Skeletal muscle cell (primary cell): ENCODE data around the gene PSTPIP1.

Source experiments
- DNase-seq: peaks from one replicate; pipeline ENCODE4 v3.0.0-alpha.2; 2010; ENCODE audit warnings: low read depth
- H3K4me3 ChIP-seq: 2 replicates; pipeline ENCODE4 v1.5.1; 2011; ENCODE audit warnings: low read depth, mild to moderate bottlenecking, control low read depth, low read length, moderate library complexity

PSTPIP1 gene

DNA sequence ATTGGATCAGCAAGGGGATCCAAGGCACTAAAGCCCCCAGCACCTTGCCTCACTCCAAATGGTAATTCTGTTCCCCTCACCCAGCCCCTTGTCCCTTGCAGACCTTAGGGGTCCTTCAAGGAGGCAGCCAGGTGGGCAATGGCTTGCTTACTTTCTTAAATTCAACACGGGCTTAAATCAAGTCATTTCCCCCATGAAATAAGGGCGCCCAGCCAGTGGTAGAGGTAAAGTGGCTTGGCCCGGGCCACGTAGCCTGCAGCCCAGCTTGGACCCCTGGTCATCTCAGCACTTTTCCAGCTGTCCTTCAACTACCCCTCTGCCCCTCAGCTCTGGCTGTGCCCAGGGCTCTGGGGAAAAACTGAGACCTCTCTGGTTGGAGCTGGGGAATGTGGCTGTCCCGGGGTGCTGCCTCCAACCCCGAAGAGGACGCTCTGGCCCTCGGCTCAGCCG is 1.2 kb downstream of the PSTPIP1 start:
- no peak for DNase-seq
- H3K4me3 ChIP-seq: no peak overlapping the region

DNA sequence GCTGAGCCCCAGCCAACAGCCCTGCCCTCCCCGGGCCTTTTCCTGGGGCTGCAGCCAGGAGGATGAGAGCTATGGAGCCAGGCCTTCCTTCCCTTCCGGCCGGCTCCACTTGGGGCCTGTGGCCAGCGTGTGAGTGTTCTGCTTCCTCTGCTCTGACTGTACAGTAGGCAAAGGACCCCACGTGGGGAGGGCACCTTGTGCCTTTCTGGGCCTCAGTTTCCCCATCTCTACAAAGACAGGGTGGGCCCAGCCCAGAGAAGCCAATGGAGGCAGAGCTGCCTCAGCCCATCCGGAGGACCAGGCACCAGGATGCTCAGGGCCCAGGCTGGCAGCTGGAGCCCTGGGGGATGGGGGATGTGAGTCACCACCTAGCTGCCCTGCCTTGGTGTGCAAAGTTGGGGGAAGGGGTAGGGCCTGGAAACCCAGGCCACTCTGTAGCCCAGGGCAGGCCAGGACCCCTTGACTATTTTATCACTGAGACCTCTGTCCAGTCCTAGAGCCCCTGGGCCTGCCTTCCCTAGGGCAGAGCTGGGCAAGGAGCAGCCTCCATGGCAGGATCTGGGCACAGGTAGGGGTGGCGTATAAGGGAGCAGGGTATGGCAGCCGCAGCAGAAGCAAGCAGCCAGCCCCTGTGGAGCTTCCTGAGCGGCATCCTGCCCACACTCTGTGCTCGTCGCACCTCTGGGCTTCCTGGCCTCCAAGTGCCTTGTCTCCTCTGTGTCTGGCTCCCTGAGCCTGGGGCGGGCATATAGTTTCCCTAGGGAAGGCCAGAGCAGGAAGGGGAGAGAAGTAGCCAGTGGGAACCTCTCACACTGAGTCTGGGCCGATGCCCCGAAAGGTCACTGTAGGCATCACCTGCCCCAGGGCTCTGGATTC is 1.8 kb downstream of the PSTPIP1 start:
- no peak for DNase-seq

DNA sequence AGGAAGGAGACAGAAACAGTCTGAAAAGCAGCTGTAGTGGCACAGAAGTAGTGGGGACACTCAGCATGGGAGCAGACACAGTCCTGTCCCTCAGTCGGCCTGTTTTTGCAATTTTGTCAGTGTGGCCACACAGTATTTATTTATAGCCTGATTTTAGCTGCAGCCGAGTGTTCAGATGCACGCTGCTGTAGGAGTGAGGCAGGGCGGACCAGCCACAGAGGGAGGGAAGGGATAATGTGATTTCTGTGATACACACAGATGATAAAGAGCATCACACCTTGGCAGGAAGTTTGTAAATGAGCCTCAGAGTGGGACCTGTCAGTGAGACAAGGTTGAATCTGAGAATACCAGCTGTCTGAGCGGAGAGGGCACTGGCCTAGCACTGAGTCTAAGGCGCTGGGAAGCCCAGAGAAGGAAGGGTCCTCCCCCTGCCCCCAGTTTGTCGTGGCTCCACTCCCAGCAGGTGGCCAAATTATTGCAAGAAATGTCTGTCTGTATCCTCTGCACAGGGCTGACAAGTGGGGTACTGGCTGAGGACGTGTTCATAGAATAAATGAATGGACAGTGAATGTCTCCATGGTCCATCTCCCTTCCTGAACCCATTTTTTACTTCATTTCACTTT is 3.8 kb downstream of the PSTPIP1 start:
- no peak for DNase-seq
- no peak overlapping the region for H3K4me3 ChIP-seq

More for the DNA sequence above, 1.8 kb downstream of the PSTPIP1 start:
- H3K4me3 ChIP-seq: no peak overlapping the region

DNA sequence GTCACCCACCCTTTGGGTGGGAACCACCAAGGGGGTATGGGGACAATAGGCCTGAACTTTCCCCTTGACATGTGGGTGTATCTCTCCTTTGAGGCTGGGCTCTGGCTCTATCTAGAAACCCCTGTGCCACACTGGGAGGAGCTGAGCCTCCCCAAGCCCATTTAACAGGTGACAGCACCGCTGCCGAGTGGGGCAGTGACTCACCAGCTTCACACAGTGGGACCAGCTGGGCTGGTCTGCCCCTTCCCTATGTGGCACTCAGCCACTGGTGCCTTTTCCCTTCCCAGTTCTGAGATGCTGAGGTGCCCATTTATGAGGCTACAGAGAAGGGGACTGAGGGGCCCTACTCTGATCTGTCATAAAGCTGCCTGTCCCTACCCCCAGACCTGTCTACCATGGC is 5.1 kb downstream of the PSTPIP1 start:
- DNase-seq: no peak
- no peak overlapping the region for H3K4me3 ChIP-seq

DNA sequence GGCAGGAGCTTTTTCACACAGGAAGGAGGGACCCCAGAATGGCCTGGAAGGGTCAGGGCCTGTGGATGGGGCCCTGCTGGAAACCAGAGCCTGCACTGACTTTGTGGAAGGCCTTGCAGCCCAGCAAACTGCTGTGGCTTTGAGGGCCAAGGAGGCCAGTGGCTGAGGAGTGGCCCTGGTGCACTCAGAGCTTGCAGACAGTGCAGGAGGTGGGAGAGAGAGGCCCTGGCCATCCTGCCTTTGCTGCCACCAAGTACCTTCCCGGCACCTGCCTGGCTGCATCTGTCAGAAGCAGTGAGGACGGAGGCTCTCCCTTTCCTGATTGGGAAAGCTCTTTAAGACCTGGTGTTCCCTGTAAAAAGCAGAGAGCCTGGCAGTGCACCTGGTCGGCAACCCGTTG is 6.4 kb downstream of the PSTPIP1 start:
- DNase-seq: no peak
- H3K4me3 ChIP-seq: no peak overlapping the region

DNA sequence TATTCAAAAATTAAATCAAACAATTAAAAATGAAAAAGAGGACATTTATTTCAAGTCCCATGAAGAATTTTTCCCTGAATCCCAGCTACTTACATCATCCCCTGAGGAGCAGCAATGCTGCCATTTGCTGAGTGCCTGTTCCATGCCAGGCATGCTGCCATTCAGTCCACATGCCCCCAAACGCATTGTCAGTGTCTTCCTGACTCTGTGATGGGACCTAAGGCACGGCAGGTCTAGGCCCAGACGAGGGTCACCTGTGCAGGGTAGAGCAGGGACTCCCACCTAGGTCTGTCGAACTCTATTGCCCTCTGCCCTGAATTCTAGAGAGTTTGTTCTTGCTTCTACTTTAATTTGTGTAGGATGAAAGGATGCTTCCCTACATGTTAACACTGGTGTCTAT is 7.0 kb downstream of the PSTPIP1 start:
- H3K4me3 ChIP-seq: no peak overlapping the region

DNA sequence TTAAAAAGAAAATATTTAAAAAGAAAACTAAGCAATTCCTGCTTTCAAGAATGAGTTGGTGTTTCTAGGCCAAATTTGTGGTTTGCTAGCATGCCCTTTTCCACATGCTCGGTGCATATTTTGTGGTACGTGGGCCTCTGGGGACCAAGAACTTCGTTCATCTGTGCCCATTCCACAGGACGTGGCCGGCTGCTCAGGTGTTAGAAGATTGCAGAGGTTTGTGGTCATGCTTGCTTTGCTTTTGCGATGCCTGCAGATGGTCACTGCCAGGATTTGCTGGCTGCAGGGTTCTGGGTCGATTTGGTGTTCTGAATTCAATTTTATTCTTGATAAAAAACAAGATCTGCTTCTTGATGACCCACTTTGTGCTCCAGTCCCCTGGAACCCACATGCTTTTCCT is 7.5 kb downstream of the PSTPIP1 start:
- no peak overlapping the region for H3K4me3 ChIP-seq
- DNase-seq: no peak

More for the DNA sequence above, 7.0 kb downstream of the PSTPIP1 start:
- no peak for DNase-seq

DNA sequence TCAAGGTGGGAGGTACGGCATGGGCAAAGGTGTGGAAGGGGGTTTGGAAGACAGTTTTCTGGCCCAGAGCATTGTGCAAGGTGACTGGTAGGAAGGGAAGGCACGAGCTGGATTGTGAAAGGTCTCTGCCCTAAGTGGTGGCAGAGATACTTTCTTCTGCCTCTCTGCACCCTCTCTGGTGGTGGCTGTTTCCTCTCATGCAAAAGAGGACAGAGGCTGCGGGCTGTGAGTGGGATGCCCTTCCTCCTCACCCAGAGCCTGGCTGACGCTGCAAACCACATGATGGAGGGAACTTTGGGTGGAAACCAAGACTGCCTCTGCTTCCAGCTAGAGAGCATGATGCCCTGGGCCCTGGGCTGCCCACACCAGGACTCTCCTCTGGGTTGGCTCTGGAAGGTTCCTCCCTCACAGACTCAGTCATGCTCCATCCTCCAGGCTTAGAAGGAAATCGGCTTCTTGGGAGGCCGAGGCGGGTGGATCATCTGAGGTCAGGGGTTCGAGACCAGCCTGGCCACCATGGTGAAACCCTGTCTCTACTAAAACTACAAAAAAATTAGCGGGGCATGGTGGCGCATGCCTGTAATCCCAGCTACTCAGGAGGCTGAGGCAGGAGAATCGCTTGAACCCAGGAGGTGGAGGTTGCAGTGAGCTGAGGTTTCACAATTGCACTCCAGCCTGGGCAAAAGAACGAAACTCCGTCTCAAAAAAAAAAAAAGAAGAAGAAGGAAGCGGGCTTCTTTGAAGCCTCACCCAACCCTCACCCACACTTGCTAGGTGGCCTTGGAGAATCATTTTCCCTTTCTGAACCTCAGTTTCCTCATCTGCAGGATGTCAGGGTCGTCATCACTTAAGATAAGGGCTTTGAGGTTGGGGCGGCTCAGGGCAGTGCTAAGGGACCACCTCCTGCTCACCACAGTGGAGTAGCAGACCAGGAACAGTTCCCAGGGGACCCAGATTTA is 8.3 kb downstream of the PSTPIP1 start:
- DNase-seq: no peak
- H3K4me3 ChIP-seq: no peak overlapping the region

DNA sequence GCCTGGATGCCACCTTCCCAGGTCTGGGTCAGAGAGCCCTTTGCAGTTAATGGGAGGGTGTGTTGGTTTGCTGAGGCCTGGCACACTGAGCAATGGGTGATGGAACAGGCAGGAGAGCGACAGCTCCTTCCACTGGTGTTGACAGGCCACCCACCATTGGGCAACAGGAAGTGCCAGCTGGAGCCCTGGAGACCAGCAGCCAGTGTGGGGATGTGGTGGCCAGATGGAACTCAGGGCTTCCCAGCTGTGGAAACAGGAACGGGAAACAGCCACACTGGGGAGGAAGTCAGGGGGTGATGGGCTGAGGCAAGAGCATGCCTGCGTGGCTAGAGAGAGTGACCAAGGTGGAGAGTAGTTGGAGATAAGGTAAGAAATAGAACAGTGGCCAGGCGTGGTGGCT is 9.3 kb downstream of the PSTPIP1 start:
- H3K4me3 ChIP-seq: no peak overlapping the region
- no peak for DNase-seq

DNA sequence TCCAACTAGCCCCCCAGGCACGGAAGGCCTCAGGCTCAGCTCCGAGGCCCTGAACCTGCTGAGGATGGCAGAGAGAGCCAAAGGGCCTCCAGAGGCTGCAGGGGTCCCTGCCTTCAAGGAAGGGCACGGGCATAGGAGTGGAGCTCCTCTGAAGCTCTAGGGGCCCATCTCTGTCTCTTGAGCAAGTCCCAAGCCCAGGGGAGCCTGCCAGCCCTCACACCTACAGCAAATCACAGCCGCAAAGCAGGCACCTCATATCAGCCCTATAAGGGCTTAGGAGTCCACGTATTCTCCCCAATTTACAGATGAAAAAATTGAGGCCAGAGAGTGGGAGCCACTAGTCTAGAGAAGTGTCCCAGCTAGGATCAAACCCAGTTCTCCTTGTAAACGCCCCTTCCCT is 14.2 kb downstream of the PSTPIP1 start:
- H3K4me3 ChIP-seq: no peak overlapping the region
- no peak for DNase-seq

DNA sequence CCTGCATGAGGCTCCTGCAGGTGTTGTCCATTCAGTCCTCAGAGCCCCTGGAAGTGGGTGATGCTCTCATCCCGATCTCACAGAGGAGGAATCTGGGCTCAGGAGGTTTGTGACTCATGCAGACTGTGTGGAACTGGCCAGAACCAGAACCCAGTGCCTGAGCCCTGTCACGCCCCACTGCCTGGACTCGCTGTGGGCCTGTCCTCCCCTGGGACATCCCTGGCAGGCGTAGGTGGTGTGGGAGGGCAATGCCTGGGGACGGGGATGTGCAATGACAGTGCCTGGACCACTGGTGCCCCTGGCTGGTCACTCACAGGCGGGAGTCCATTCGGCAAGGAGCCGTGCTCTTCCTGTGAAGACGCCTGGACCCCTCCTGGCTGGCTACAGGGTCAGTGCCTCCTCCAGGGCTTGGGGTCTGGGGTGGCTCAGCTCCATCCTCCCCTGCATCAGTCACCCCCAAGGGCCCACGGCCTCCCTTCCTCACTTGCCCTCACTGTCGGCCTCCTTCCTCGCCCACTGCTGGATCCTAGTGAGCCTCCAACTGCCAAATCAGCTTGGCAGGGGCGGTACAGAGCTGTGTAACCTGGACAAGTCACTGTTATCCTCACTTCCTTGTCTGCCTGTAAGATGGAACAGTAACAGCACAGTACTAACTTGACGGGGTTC is 14.9 kb downstream of the PSTPIP1 start:
- no peak overlapping the region for H3K4me3 ChIP-seq

DNA sequence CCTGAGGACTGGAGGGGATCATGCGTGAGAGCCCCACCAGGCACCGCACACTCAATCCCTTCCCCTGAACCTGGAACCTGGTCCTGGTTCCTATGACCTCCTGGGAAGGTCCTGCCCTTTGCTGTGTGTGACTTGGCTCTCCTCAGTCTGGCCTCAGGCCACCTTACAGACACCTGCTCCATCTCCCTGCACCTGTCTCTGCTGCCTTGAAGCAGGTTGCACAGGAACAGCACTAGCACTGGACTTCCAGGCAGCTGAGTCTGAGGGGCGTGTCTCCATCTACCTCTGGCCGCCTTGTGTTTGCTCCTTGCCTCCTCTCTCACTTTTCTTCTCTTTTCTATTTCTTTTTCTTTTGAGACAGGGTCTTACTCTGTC is 15.4 kb downstream of the PSTPIP1 start:
- no peak overlapping the region for H3K4me3 ChIP-seq

More for the DNA sequence above, 14.9 kb downstream of the PSTPIP1 start:
- no peak for DNase-seq

DNA sequence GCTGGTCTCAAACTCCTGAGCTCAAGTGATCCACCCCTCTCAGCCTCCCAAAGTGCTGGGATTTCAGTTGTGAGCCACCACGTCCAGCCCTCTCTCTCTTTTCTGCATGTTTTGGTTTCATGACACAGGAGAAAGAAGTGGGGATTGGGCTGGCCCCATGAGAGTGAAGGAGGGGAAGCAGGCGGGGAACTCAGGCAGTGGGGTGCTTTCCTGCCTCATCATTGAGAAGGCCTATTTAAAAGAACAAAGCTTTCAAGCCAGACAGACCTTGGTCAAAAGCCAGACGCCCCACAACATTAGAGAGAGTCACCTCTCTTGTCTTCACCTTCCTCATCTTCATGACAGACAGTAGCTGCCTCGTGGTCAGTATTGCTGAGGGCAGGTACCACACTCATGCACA is 15.9 kb downstream of the PSTPIP1 start:
- no peak for DNase-seq
- H3K4me3 ChIP-seq: no peak overlapping the region

More for the DNA sequence above, 15.4 kb downstream of the PSTPIP1 start:
- no peak for DNase-seq

DNA sequence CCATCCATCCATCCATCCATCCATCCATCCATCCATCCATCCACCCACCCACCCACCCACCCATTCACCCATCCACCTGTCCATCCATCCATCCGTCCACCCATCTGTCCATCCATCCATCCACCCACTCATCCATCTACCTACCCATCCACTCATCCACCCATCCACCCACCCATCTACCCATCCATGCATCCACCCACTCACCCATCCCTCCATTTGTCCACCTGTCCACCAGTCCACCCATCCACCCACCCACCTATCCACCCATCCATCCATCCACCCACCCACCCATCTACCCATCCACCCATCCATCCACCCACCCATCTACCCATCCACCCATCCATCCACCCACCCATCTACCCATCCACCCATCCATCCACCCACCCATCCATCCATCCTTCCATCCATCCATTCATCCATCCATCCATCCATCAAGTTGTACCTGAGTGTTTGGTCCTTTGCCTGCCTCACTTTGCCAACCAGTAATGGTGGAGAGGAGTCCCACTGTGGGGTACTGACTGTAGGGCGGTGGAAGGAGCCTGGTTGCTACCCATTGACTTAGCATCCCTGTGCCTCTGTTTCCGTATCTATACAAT is 17.3 kb downstream of the PSTPIP1 start:
- no peak for DNase-seq
- no peak overlapping the region for H3K4me3 ChIP-seq

DNA sequence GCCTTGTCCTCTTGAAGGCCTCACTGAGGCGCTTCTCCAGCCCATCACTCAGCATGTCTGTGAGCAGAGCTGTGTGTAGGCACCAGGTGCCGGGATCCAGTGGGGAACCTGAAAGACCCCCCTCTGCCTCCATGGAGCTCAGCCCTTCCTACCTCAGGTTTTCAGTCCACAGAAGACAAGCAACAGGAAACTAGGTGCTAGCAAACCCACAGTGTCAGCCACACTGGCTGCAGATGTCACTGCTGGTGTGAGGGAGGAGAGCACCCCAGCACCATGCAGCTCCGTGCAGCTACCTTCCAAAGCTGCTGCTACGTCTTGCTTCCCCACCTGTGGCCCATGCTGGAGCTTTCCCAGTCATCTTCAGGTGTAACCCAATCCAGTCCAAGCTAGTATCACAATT is 17.9 kb downstream of the PSTPIP1 start:
- DNase-seq: no peak
- no peak overlapping the region for H3K4me3 ChIP-seq

DNA sequence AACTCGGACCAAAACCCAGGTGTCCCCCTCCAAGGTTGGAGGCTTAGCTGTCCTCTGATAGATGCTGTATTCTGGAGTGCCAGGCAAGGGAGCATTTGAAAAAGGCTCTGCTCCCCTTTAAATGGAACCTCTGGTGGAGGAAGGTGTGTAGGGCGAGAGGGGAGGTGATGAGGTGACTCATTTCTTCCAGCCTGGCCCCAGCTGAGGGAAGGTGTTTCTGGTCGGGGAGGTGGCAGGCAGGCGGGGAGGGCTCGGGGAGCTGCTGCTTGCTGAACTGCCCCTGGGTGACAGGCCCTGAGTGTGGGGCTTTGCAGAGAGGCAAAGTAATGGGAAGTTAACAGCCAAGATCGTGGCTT is 18.8 kb downstream of the PSTPIP1 start:
- H3K4me3 ChIP-seq: no peak overlapping the region
- DNase-seq: no peak

DNA sequence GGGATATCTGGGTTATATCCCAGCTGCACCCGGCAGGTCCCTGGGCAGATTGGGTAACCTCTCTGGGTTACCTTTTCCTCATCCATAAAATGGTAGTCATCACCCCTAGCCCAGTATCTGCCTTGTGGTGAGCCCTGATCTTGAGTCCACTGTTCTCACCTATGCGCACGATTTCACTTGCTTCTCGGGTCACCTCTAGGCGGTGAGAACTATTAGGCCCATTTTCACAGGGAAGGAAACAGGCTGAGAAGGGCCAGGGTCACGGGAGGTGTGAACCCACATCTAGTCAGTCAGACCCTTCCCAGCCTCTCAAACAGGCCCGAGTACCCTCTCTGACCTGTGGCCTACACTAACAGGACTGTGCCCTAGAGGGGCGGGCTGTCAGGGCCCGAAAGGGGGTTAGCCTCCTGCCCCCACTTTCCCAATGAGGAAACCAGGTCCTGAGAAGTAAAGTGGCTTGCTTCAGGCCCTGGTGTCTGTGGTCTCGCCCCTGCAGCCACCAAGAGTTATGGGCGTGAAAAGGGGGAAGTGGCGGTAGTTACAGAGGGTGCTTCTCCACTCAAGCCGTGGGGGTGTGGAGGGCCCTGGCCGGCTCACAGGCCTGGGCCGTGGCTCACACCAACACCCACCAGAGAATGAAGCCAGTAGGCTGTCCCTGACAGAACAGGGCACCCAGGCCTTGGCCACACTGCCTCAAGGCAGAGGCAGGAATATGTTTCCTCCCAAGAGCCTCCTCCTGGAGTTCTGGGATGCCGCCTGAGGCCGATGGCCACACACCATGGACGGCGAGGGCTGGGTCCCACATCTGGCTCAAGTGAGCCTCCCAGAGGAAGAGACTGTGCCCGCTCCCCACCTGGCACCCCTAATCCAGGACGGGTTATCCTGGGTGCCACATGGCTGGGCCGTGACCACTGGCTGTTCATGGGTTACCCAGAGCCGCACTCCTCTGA is 19.5 kb downstream of the PSTPIP1 start:
- no peak for DNase-seq
- no peak overlapping the region for H3K4me3 ChIP-seq
